ENCODE measurements around the gene SRRT. TPM values are rescaled to one million over a fixed set of nuclear protein-coding genes. Genes with fewer than 3 reads are reported as not detected.

SRRT gene
- total RNA-seq, 2 donors from 2014 or later: 105 to 182 TPM

DNA sequence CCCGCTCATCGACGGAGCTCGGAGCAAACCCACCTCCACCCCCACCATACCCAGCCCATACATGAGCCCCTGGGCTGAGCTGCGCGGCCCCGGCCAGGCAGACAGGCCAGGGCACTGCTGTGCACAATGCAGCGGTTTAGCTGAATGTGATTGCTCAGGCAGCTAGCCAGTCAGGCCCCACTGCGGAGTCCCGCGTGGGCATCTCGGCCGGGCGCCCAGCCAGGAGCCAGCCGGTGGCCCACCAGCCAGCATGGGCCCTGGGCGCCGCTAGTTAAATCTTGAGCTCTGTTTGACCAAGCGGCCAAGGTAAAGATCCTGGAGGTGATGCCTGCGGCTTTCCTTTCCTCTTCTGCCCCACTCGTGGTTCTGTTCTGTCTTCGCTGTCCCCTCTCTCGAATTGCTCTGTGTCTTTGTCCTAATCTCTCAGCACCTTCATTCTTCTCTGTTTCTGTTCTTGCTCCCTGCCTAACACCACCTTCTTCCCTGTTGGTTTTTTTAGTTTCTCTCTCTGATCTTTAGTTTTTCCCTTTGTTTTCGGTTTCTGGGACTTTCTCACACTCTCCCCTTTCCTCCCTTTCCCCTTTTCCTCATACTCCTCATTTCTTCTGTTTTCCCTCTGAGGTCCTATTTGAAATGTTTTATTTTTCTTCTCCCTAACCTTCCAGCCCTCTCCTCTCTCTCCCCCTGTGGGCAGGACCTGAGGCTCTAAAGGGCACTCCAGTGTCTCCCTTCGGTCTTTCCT is 8.1 kb downstream of the SRRT start:
- TF ChIP-seq POLR2AphosphoS5 (IDR thresholded peaks at IDR 0.05) (no peak), POLR2A (IDR thresholded peaks at IDR 0.05) (no peak)
- TF ChIP-seq, protein P1, sequence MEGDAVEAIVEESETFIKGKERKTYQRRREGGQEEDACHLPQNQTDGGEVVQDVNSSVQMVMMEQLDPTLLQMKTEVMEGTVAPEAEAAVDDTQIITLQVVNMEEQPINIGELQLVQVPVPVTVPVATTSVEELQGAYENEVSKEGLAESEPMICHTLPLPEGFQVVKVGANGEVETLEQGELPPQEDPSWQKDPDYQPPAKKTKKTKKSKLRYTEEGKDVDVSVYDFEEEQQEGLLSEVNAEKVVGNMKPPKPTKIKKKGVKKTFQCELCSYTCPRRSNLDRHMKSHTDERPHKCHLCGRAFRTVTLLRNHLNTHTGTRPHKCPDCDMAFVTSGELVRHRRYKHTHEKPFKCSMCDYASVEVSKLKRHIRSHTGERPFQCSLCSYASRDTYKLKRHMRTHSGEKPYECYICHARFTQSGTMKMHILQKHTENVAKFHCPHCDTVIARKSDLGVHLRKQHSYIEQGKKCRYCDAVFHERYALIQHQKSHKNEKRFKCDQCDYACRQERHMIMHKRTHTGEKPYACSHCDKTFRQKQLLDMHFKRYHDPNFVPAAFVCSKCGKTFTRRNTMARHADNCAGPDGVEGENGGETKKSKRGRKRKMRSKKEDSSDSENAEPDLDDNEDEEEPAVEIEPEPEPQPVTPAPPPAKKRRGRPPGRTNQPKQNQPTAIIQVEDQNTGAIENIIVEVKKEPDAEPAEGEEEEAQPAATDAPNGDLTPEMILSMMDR (IDR thresholded peaks at IDR 0.05): no peak
- H3K27me3 ChIP-seq (replicated peaks; ENCODE audit: insufficient read depth): no peaks in the 10 kb centered on the region
- H3K27ac ChIP-seq: peak overlapping the region in 1 of 2 donors; percentile 19
- 88% methylated on average over 24 of the region's 24 CpGs for WGBS
- H3K4me1 ChIP-seq (replicated peaks): no peaks in the 10 kb centered on the region
- H3K4me3 ChIP-seq: no peak overlapping the region
- H3K36me3 ChIP-seq: peaks cover 36 to 55% of the 10 kb centered on the region in 2 donors
- H3K9me3 ChIP-seq: no peaks in the 10 kb centered on the region
- intact Hi-C loops (cut with DNase I): no loop called here
- no peak for DNase-seq (ENCODE audit: low spot score)

DNA sequence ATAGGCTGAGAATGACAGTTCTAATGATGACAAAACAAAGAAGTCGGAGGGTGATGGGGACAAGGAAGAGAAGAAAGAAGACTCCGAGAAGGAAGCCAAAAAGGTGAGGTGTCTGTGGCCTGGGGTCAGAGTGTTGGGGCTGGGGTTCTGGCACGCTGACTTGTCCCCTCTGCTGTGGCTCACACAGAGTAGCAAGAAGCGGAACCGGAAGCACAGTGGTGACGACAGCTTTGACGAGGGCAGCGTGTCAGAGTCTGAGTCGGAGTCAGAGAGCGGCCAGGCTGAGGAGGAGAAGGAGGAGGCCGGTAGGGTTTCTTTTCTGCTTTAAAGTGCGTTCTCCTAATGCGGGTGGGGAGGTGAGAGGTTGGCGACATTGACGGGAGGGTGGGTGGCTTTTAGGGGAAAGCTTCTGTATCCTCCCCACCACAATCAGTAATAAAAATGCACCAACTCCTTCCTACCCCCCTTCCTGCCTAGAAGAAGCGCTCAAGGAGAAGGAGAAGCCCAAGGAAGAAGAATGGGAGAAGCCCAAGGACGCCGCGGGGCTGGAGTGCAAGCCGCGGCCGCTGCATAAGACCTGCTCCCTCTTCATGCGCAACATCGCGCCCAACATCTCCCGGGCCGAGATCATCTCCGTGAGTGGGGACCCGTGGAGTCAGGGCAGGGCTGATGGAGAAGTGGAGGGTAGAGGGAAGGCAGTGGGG is 10.0 kb downstream of the SRRT start:
- Histone ChIP-seq H3K4me1 (replicated peaks) (peaks cover 10% of the 10 kb centered on the region), H3K27me3 (replicated peaks; ENCODE audit: insufficient read depth) (no peaks in the 10 kb centered on the region), H3K9me3 (no peaks in the 10 kb centered on the region), H3K36me3 (peaks cover 36 to 55% of the 10 kb centered on the region in 2 donors), H3K4me3 (no peak overlapping the region), H3K27ac (no peak overlapping the region)
- TF ChIP-seq POLR2AphosphoS5 (IDR thresholded peaks at IDR 0.05) (no peak), POLR2A (IDR thresholded peaks at IDR 0.05) (no peak)
- TF ChIP-seq, protein P1 (IDR thresholded peaks at IDR 0.05): no peak
- intact Hi-C loops (cut with DNase I): no loop called here
- DNase-seq (ENCODE audit: low spot score): no peak
- 89% methylated on average over 28 of the region's 29 CpGs for WGBS

DNA sequence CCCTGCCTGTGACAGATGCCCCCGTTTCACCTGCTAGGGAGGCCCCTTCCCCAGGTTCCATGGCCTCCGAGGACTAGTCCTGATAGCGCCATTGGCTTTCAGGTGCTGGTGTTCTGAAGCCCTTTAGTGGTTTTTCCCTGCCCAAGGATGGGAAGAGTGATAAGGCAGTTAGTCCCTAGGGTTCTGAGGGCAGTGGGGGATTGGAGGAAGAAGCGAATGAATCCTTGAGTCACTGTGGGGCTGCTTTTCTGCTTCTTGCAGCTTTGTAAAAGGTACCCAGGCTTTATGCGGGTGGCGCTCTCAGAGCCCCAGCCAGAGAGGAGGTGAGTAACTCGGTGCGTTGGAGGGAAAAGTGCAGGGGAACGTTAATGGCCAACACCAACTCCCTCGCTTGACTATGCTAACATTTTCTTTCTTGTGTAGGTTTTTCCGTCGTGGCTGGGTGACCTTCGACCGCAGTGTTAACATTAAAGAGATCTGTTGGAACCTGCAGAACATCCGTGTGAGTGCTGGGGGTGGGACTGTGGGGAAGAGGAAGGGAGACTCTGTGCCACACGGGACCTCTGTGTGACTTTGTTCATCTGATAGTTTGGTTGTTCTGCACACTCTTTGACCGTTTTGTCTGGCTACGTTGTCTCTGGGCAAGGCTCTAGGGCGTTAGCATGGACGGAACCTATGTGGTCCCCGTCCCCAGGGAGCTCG is 10.7 kb downstream of the SRRT start:
- DNase-seq (ENCODE audit: low spot score): no peak
- no peak for TF ChIP-seq POLR2A (IDR thresholded peaks at IDR 0.05)
- TF ChIP-seq, protein P1 (IDR thresholded peaks at IDR 0.05): no peak
- no peak for TF ChIP-seq POLR2AphosphoS5 (IDR thresholded peaks at IDR 0.05)
- Histone ChIP-seq H3K27me3 (replicated peaks; ENCODE audit: insufficient read depth) (no peaks in the 10 kb centered on the region), H3K27ac (no peak overlapping the region), H3K36me3 (peaks cover 36 to 55% of the 10 kb centered on the region in 2 donors), H3K4me3 (no peak overlapping the region), H3K9me3 (no peaks in the 10 kb centered on the region), H3K4me1 (replicated peaks) (peaks cover 10% of the 10 kb centered on the region)
- intact Hi-C loops (cut with DNase I): no loop called here
- WGBS: 69% methylated on average over 22 of the region's 22 CpGs

DNA sequence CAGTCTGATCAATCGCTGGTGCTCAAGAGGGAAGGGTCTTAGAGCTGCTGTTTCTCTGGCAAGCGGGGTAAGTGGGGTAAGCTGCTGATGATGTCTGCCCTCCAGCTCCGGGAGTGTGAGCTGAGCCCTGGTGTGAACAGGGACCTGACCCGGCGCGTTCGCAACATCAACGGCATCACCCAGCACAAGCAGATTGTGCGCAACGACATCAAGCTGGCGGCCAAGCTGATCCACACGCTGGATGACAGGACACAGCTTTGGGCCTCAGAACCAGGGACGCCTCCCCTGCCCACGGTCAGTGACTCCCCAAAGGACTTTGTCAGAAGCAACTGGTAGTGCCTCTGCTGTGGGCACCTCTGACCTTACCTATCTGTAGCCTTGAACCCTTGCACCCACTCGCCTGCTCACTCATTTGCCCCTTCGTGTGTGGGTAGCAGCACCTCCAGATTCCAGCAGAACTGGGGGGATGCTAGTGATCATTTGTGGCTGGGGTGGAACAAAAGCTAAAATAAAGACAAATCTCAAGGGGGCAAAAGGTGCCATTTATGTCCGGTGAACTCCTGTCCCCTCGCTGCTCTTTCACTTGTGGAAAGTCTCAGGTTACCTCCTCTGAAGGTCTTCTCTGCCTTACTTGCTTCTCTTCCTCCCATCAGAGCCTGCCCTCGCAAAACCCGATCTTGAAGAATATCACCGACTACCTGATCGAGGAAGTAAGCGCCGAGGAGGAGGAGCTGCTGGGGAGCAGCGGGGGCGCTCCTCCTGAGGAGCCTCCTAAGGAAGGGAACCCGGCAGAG is 11.4 kb downstream of the SRRT start:
- intact Hi-C loops (cut with DNase I): no loop called here
- no peaks in the 10 kb centered on the region for H3K9me3 ChIP-seq
- TF ChIP-seq POLR2A (IDR thresholded peaks at IDR 0.05) (no peak), POLR2AphosphoS5 (IDR thresholded peaks at IDR 0.05) (no peak)
- TF ChIP-seq, protein P1 (IDR thresholded peaks at IDR 0.05): no peak
- H3K4me1 ChIP-seq (replicated peaks): peaks cover 17% of the 10 kb centered on the region
- no peak overlapping the region for H3K4me3 ChIP-seq
- DNase-seq (ENCODE audit: low spot score): no peak
- WGBS: 77% methylated on average over 27 of the region's 27 CpGs
- no peaks in the 10 kb centered on the region for H3K27me3 ChIP-seq (replicated peaks; ENCODE audit: insufficient read depth)
- peaks cover 32 to 51% of the 10 kb centered on the region in 2 donors for H3K36me3 ChIP-seq
- H3K27ac ChIP-seq: no peak overlapping the region

Measured in prostate gland (tissue), 2 donors.